SIG-M5 (cell line): ENCODE measurements around the gene DNAH8.
"Not testable (repeated sequence)": the region's sequence is repeated elsewhere in the genome, so short reads cannot be mapped to it uniquely, and the experiment has no call there.

Experiments used
- DNase-seq: peaks from one replicate; lab custom pipeline; 2025; lab: John Stamatoyannopoulos, UW

The DNAH8 gene

GRCh38 chr6:38715016-38715689 is at the start of gene DNAH8:
Gene DNAH8, plus strand, starts transcription at chr6:38715311. Its CDS starts 7,499 bp downstream, at chr6:38722810.
- no peak for DNase-seq

- DNase-seq, result no peak
Measured at GRCh38 chr6:38671885-38672467, 43.1 kb upstream of the DNAH8 start.

GRCh38 chr6:38673397-38674165 is 41.5 kb upstream of the DNAH8 start:
- no peak for DNase-seq

- DNase-seq, result no peak
Measured at GRCh38 chr6:38676236-38676973, 38.7 kb upstream of the DNAH8 start.

GRCh38 chr6:38676974-38677544 is 38.1 kb upstream of the DNAH8 start:
- no peak for DNase-seq

GRCh38 chr6:38678178-38678760 is 36.8 kb upstream of the DNAH8 start:
- no peak for DNase-seq

GRCh38 chr6:38679668-38680067 is 35.4 kb upstream of the DNAH8 start:
- no peak for DNase-seq

- no peak for DNase-seq
Measured at GRCh38 chr6:38681850-38682249, 33.3 kb upstream of the DNAH8 start.

- no peak for DNase-seq
Measured at GRCh38 chr6:38684237-38684636, 30.9 kb upstream of the DNAH8 start.

GRCh38 chr6:38684904-38685303 is 30.2 kb upstream of the DNAH8 start:
- DNase-seq, result no peak

- DNase-seq, result no peak
Measured at GRCh38 chr6:38686270-38687042, 28.7 kb upstream of the DNAH8 start.

- no peak for DNase-seq
Measured at GRCh38 chr6:38687043-38687353, 28.1 kb upstream of the DNAH8 start.

- no peak for DNase-seq
Measured at GRCh38 chr6:38687549-38687948, 27.6 kb upstream of the DNAH8 start.

- no peak for DNase-seq
Measured at GRCh38 chr6:38688579-38689087, 26.5 kb upstream of the DNAH8 start.

- DNase-seq, result no peak
Measured at GRCh38 chr6:38695227-38695900, 19.7 kb upstream of the DNAH8 start.

GRCh38 chr6:38695933-38696332 is 19.2 kb upstream of the DNAH8 start:
- no peak for DNase-seq

- no peak for DNase-seq
Measured at GRCh38 chr6:38696345-38696744, 18.8 kb upstream of the DNAH8 start.

- DNase-seq, result no peak
Measured at GRCh38 chr6:38697846-38698245, 17.3 kb upstream of the DNAH8 start.

- not testable (repeated sequence) for DNase-seq
Measured at GRCh38 chr6:38699702-38700101, 15.4 kb upstream of the DNAH8 start.

GRCh38 chr6:38701551-38701950 is 13.6 kb upstream of the DNAH8 start:
- DNase-seq, result no peak
